GM10266 (cell line): ENCODE results near the gene TNKS1BP1.
"Not testable (repeated sequence)": the region's sequence is repeated elsewhere in the genome, so short reads cannot be mapped to it uniquely, and the experiment has no call there.

ENCODE experiments used
- DNase-seq: peaks from one replicate; pipeline ENCODE4 v3.0.0; 2012; ENCODE audit errors: extremely low spot score
- CTCF ChIP-seq: IDR thresholded peaks from 2 replicates; pipeline ENCODE4 v1.5.1; 2012; ENCODE audit warnings: mild to moderate bottlenecking, low read depth; ENCODE audit not compliant: control insufficient read depth, insufficient read depth; ENCODE audit errors: missing control alignments

Gene TNKS1BP1

GRCh38 chr11:57338142-57338541 lies 13.4 kb upstream of the TNKS1BP1 start, which contains the start of gene P2RX3:
TSS of gene P2RX3 (plus strand) at chr11:57338352. CDS start at chr11:57338551, 199 bp downstream.
- no peak for TF ChIP-seq CTCF
- DNase-seq = no peak

DNA sequence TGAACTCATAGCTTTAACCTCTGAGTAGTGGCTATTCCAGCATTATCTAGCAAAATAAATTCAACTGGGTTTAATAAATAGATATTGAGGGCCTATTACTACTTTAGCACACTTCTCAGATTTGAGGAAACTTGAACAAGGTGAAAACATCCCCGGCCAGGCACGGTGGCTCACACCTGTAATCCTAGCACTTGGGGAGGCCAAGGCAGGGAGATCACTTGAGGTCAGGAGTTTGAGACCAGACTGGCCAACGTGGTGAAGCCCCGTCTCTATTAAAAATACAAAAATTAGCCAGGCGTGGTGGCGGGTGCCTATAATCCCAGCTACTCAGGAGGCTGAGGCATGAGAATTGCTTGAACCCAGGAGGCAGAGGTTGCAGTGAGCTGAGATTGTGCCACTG lies 12.1 kb upstream of the TNKS1BP1 start:
- DNase-seq = not testable (repeated sequence)

- DNase-seq = no peak
- TF ChIP-seq CTCF = no peak
Measured at GRCh38 chr11:57336111-57336666, 11.4 kb upstream of the TNKS1BP1 start.

DNA sequence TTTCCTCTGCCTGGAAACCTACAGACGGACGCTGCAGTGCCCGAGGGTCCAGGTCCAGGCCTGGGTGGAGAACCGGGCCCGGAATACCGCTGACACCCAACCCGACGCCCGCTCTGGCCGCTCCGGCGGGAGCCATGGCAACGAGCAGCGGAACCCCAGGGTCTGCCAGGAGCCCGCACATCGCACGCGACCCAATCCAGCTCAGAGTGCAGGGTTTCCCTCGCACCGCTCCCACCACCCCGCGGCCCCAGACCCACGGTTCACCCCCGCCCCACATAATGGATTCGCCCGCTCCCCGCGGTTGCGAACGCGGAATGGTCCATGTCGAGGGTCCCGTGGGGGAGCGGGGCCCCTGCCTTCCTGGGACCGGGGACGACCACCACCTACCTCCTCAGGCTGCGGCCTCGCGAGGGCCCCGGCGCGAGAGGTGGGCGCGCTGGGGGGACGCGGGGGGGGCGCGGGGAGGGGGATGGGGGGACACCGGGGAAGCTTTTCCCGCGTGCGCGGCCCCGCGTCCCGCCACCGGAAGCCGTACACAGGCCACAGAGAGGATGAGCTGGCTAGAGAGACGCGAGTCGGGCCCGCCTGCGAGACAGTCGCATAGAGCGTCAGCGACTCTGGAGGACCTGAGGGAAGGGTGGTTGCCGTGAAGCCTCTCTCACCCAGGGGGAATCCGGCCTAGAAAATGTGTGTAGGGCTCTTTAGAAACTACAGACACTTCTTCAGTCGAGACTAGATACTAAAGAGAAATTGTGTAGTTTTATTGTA lies 10.8 kb upstream of the TNKS1BP1 start, which contains the start of gene SSRP1:
Gene SSRP1, minus strand, starts transcription at position 550 of the 768 bp plus-strand sequence. CDS start 771 bp downstream, outside the sequence.
- DNase-seq = peak; percentile 93
- peak; percentile 31 for TF ChIP-seq CTCF

- DNase-seq = no peak
- TF ChIP-seq CTCF = no peak
Measured at GRCh38 chr11:57335023-57335342, 10.2 kb upstream of the TNKS1BP1 start.

- no peak for DNase-seq
- no peak for TF ChIP-seq CTCF
Measured at GRCh38 chr11:57332694-57333440, 8.1 kb upstream of the TNKS1BP1 start.

DNA sequence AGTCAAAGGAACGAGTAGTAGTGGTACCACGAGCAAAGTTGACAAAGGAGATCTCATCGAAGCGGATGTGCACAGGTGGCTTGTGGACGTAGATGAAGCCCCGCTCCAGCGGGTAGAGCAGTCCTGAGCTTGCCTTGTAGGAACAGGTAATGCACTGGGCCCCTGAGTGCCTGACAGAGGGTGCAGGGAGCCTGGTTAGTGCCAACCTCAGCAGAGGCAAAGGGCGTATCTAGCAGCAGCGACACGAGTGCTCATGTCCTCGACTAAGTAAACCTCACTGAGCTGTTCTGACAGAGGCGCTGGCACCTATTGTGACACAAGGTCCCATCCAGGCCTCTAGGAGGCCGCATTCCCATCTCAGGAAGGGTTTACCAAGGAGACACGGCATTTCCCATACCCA lies 7.0 kb upstream of the TNKS1BP1 start:
- no peak for TF ChIP-seq CTCF
- DNase-seq = no peak
